HG03571 (cell line): ENCODE data around the gene LTO1.

Experiments used
- ATAC-seq: cut with Tn5 transposase; IDR thresholded peaks from one replicate; pipeline ENCODE4 v1.9.1; 2021; ENCODE audit not compliant: unreplicated experiment

LTO1 gene

DNA sequence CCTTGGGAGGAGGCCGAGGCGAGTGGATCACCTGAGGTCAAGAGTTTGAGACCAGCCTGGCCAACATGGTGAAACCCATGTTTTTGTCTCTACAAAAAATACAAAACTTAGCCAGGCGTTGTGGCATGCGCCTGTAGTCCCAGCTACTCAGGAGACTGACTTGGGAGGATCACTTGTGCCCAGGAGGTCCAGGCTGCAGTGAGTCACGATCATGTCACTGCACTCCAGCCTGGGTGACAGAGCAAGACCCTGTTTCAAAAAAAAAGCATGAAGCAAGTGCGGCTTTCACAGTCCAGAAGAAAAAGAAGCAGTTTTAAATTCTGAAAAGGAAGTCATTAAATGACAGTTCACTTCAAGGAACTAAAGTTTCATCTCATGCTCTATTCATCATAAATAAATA, 7.1 kb upstream of the LTO1 start:
- ATAC-seq = no peak

DNA sequence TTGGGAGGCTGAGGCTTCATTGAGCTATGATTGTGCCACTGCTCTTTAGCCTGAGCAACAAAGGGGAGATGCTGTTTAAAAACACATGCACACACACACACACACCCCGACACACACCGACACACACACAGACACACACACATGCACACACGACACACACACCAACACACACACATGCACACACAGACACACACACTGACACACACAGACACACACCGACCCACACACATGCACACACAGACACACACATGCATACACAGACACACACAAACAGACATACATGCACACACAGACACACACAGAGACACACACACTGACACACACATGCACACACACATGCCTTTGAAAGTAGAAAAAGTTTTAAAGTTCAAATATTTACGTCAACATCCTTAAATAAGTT, 5.5 kb upstream of the LTO1 start:
- no peak for ATAC-seq

DNA sequence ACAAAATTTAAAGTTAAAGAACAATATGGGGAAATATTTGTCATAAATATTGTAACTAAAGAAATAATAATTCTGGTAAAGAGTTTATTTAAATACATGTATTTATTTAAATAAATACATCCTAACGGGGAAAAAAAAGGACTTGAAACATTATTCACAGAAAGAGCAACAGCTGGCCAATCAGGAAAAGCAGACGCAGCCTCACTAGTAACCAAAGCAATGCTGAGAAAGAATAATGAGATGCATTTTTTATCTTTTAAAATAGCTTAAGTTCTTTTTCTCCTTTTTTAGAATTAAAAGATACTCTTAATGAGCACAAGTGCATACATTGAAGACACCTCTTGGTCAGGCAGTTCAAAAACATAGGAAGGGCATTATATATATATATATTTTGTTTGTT, 2.6 kb upstream of the LTO1 start:
- no peak for ATAC-seq

DNA sequence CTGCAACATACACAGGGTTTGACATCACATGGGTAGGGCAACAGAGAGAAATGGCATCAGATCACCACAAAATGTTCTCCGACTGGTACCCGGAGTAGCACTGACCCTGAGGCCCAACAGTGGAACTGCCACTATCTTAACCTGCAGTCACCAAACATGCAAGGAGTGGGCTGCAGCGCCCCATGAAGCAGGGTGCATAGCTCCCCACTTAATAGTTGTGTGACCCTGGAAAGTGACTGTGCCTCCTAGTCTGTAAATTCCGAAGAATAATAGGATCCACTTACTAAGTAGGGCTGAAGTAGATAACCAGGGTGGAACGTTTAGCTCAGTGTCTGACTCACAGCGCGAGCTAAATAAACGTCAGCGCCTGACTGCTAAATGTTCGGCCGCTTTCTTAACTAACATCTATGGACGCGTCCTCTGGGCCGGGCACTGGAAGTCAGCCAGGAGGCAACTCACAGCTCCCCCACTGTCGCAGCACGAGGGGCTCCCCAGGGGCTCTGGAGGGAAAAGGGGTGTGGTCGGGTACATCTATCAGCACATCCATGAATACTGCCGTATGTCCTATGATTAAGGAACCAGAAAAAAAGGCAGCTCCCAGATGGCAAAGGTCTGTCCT, 777 bp downstream of the LTO1 start:
- no peak for ATAC-seq

DNA sequence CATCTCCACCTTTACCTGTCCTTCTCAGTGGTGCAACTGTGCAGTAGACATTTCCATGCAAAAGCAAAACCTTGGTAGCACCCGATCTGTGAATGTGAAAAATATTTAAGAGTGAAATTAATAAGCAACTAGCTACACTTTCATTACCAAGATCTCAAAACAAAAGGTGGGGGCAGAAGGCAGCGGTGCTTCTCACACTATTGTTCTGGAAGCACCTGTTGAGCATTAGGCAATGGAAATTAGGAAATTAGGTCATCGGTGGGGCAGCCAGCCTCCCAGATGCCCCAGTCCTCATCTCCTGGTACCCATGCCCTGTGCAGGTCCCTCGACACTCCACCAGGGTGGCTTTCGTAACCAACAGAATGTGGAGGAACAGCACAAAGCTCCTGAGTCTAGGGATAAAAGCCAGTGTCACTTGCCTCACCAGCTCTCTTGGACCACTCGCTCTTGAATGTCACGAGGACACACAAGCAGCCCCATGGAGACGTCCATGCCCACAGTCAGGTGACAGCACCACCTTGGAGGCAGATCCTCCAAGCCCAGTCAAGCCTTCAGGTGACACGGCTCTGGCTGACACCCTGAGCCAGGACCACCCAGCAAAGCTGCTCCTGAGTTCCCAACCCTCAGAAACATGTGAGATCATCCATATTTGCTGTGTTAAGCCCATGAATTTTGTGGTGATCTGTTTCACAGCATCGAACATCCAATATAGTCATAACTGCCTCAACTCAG, 3.3 kb downstream of the LTO1 start:
- no peak for ATAC-seq

DNA sequence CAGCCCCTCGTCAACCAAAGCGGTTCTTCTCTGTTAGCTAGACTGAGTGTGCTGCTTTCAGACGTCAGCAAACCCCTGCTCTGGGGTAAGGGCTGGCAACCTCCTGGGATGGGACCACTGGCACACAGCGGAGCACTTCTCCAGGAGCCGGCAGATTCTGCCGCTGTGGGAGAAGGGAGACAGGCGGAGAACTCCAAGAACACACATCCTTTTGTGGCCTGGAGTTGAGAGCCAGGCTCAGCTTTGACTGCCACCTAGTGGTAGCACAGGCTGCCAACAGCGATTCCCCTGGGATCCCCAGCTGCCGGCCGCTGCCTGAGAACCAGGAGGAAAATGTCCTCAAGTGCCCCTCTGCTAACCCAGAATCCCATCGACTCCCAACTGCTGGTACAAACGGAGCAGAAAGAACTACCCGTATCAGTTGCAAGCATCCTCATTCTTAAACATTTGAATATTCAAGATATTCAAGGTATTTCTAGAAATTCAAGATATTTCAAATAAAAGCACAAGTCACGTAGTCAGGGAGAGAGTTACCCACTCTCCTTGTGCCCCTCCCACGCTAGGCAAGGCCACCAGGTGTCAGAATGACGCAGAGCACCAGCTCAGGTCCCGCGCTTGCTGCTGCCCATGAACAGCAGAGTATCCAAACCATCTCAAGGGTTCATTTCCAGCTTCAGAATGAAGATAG, 4.9 kb downstream of the LTO1 start:
- no peak for ATAC-seq

DNA sequence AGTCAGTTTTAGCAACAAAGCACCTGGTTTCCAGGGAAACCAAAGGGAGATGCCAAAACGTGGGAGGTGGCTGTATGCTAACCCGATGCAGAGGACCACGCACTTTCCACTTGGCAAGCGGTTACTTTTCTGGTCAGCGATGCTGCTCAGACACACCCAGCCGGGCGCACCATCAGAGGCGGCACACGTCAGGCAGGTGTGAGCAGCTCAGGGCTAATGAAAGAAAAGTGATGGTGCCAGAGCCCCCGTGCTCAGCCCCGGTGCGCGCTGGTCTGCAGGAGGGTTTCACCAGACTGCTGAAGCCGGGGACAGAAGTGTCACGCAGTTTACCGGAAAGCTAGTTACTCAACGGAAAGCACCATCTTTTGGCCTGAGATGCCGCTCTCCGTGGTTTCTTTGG, 5.7 kb downstream of the LTO1 start:
- no peak for ATAC-seq

DNA sequence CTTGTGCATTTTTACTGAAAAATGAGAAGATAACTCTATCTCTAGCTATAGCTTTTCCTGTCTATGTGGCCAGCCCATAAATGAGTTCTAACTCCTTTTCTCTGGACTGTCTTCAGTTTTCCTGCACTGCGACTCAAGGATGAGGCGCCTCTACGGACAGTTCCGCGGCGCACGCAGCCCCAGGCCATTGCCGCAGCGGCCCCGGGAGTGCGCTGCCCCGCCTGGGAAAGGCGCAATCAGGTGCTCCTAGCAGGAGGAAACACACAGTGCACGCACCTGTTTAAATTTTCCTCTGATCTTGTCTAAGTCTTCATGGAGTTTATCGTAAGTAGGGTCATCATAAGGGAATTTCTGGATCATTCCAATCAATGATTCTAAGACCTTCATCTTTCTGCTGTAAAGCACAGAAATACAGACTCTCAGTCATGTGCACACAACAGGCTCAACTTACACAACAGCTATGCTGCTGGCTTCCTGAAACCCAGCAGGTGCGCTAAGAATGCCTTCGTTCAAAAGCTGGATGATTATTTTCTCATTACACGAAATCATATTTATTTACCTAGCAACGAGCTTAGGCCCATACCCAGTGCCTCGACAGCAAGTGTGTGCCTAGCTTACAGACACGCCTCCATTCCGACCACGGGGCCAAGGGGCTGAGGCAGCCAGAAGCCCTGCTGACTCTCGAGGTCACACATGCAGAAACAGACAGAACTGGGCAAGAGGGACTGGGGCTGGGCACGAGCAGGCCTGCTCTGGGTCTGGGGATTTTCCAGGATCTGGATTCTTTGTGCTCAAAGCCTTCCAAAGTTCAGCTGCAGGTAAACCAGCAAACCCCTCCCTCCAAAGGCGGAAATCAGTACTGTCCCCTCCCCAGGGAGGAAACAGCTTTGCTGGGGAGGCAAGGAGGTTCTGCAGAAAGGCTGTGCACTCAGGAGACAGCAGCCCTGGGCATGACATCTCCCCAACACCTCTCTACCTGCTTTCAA, 7.2 kb downstream of the LTO1 start:
- ATAC-seq = no peak

DNA sequence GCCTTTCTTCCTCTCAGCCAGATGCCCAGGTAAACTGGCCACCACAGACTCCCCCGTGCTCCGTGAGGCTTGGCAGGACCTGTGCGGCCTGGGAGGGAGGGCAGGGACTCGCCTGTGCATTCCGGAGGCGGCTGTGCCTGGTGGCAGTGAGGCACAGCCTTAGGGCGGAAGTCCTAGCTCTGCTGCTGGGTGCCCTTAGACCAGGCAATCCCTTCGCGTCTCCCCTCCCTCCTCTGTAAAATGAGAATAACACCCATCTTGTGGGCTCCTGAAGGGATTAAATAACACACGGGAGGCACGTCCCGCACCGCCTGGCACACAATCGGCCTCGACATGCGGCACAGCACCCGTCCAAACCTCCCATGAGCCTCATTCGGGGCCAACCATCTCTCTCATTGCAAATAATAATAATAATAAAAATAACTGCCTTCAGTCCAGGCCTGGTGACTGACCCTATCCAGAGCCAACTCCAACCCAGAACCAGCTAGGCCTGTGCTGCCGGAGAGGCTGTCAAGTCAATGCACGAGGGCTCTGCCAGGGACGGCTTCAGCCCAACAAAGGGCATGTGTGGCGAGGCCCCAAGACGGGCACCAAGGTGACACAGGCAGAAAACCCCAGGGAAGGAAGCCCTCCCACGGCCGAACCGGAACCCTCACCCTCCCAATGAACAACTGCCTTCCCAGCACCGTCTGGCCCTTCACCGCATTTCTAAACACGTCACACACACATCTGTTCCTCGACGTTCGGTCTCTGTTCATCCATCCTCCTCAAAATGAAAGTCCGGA, 8.2 kb downstream of the LTO1 start:
- ATAC-seq = no peak

DNA sequence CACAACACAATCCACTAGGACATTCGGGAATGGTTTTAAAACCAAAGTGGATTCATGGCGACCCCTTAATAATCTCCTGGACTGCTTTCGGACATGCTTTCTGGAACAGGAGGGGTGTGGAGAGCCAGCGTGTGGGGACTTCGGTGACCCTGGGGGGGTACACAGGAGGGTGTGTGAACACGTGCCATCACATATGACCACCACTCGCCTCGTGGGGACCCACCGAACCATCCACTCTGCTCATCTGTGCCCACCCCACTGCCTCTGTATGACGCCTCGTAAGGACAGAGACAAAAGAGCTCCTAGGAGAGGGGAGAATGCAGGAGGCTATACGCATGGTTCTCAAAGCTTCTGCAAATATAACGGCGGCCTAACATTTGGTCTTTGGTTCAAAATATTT, 8.9 kb downstream of the LTO1 start:
- ATAC-seq = no peak

DNA sequence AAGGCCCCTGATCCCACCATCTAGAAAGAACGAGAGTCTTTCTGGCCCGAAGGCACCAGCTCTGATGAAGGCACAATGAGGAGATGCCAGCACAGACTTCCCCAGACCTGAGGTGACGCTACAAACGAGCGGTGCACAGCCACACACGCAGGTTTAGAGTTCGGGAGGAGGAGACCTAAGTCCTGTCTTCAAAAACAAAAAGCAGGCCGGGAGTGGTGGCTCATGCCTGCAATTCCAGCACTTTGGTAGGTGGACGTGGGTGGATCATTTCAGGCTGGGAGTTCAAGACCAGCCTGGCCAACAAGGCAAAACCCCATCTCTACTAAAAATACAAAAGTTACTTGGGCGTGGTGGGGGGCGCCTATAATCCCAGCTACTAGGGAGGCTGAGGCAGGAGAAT, 9.5 kb downstream of the LTO1 start:
- no peak for ATAC-seq

DNA sequence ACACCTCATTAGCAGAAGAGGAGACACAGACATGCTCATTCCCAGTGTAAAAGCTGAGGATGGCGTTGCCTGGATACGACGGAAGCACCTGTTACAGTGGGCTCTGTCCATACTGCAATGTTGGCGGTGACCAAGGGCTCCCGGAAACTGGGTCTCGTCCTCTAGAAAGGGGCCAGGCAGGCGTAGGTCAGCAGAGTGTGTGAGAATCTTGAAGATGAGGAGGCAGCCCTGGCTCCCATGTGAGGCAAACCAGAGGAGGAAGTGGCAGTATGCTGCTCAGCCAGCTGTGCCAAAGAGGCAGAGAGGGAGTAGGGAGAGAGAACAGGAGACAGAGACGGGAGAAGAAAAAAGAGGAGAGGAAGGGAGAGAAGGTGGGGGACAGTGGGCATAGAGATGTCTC, 10.3 kb downstream of the LTO1 start:
- ATAC-seq = no peak

DNA sequence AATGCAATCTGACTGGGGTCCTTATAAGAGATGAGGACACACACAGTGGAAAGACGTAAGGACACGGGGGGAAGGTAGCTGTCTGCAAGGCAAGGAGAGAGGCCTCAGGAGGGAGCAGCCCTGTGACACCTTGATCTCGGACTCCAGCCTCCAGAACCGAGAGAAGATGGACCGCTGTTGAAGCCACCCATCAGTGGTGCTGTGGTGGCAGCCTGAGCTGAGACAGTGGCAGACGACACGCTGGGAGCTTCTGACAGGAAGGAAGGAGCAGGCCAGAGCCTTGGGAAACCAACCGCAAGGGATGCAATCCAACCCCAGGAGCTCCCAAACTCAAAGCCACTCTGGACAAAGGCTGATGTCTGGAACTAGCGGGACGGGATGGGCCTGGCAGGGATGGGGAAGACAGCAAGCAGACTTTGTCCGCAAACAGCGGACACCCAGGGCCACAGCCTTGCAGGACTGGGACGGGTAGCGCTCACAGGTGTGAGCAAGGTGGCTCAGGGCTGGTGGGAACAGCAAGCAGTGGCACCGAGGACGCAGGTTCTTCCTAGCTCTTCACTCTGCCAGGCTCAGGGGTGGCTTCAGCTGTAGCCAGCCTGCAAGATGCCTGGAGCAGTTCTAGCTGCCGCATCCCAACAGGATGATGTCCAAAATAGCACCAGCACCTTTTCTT, 10.9 kb downstream of the LTO1 start:
- ATAC-seq = no peak

DNA sequence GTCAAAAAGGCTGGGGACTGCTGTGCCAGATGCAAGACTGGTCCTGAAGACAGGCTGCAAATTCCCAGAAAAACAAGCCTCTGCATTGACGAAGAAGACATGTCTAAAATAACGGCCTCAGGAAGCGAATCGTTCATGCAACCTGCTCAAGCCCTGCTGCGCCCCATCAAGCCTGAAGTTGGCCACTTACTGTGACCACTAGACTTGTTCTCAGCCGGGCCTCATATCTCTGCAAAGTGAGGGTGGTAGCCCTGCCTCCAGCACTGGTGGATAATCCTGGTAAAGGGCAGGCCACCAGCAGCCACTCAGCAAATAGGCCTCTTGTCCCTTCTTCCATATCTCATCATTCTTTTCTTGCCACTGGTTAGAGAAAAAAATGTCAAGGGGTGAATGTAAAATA, 11.8 kb downstream of the LTO1 start:
- no peak for ATAC-seq

DNA sequence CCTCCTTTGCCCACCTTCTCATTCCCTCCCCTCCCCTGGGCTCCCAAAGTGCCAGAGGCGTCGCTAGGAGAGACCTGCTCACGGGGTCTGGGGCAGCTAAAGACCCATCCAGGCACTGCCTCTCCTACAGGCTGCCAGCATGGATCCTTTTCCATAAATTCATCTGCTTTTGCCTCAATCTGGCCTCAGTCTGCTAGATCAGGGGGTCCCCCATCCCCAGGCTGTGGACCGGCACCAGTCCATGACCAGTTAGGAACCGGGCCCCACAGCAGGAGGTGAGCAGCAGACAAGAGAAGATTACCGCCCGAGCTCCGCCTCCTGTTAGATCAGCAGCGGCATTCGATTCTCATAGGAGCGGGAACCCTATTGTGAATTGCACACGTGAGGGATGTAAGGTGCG, 12.3 kb downstream of the LTO1 start:
- ATAC-seq = no peak

DNA sequence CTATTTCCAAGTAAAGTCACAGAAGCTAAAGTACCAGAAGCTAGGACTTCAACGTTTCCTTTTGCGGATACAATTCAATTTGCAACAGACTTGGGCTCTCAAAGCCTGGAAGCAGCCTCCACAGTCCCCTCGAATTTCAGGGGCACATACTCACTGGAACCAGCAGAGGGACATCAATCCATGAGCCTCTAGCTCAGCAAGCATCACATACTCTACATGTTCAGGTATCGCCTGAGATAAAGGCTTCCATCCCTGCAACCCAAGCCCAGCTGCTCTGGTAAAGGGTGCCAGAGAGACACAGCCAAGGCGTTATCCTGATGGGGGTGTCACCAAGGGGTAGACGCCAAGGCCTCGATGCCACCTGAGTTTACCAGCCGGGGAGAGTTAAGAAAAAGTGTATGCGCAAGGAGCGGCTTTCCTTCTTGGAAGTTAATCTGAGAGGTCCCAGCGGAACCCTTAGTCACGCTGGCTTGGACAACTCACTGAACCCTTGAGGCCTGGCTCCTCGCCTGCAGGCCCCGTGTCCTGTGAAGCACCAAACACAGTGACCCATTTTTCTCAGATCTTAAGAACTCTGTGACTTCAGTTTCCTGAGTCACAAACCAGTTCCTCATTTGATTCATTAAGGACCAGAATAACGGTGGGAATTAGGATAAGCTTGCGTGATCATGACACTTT, 13.0 kb downstream of the LTO1 start:
- ATAC-seq = no peak

DNA sequence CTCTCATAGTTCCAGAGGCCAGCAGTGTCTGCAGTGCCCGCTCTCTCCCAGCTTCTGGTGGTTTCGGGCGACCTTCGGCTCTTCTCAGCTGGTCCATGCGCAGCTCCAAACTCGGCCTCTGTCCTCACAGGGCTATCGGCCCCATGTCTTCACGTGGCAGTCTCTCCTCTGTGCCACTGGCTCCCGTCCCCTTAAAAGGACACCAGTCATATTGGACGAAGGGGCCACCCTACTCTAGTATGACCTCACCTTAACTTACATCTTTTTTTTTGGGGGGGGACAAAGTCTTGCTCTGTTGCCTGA, 13.8 kb downstream of the LTO1 start:
- no peak for ATAC-seq

DNA sequence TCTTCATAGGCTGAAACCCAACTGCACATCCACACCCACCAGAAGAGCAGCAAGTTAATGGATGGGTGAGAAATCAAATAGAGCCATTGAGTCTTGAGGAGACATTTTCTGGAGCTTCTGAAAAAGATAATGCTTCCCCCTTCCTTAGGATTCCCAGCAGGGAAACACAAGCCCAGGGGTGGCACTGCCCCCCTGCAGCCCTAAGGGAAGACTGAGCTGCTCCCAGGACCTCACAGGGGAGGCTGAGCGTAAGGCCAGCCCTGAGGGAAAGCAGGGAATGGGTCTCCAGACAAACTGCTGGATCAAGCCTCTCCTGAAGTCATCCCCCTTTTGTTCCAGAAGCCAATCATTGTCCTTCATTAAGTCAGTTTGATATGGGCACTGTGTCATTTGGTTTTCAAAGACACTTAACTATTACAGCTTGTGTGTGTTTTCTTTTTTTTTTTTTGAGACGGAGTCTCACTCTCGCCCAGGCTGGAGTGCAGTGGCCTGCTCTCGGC, 15.1 kb downstream of the LTO1 start:
- no peak for ATAC-seq

DNA sequence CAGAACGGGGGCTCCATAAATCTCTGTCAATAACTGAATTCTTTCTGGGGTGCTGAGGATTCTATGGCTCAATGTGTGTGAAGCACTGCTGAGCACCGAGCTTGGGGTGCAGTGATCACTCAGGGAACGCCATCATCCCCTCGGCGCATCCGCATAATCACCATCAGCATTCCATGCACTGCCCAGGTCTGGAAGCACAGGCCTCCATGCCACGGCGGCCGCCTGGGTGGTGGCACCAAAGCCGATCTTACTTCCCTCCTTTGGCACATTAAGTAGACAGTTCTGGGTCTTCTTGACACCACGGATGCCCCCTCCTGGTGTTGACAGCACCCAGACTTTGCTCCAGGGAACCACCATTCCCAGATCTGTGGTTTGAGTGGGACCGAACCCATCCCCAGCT, 15.6 kb downstream of the LTO1 start:
- no peak for ATAC-seq
